SK-N-SH (cell line): Measurements from ENCODE around the gene ZW10. TPM values are rescaled to one million over a fixed set of nuclear protein-coding genes. Genes with fewer than 3 reads are reported as not detected.

Experiments
- CTCF ChIA-PET: fragments of 300-600, 350-600 bp; formaldehyde crosslinking; extraction: SDS; loops from one replicate; lab custom pipeline; 2021; lab: Yijun Ruan, JAX
- POLR2A ChIA-PET: fragments of 350-600 bp; sonication (Branson Sonifier 250); formaldehyde crosslinking; extraction: SDS; loops from one replicate; lab custom pipeline; 2020; ENCODE audit warnings: antibody characterized with exemption, inconsistent platforms; lab: Yijun Ruan, JAX
- DNase-seq: peaks from one replicate; pipeline ENCODE4 v3.0.0; 2012
- H2AFZ ChIP-seq: fragments of 200-600 bp; sonication (generic); 2 replicates; pipeline ENCODE4 v1.8.1; 2016; ENCODE audit warnings: antibody characterized with exemption, mild to moderate bottlenecking, low read depth
- H3F3A ChIP-seq: fragments of 200-600 bp; sonication (generic); replicated peaks from 2 replicates; pipeline ENCODE3; 2016; ENCODE audit warnings: antibody characterized with exemption, mild to moderate bottlenecking; ENCODE audit not compliant: insufficient read depth
- H3K27ac ChIP-seq, 2 experiments: fragments of 200-500 bp in 1 of 2; fragments of 200-600 bp in 1 of 2; sonication (Bioruptor generic) in 1 of 2; sonication (generic), shearing (Covaris generic) in 1 of 2; 2 replicates each; pipeline versions ENCODE4 v1.5.1 to v1.6.1; 2014 to 2016; ENCODE audit warnings: low read depth in 2 of 2, inconsistent platforms in 1 of 2, low read length in 1 of 2, mild to moderate bottlenecking in 1 of 2, mixed read lengths in 1 of 2
- H3K27me3 ChIP-seq: fragments of 200-600 bp; sonication (generic), shearing (Covaris generic); 2 replicates; pipeline ENCODE4 v1.6.1; 2016; ENCODE audit warnings: mixed run types; ENCODE audit not compliant: insufficient read depth
- H3K36me3 ChIP-seq, 2 experiments: fragments of 200-500 bp in 1 of 2; fragments of 200-600 bp in 1 of 2; sonication (Bioruptor generic) in 1 of 2; sonication (generic) in 1 of 2; replicated peaks in 1 of 2; 2 replicates each; pipeline versions ENCODE3 to v1.5.1; 2014 to 2016; ENCODE audit warnings: low read length in 1 of 2, mild to moderate bottlenecking in 1 of 2; ENCODE audit not compliant: insufficient read depth in 2 of 2, control insufficient read depth in 1 of 2
- H3K4me1 ChIP-seq, 2 experiments: fragments of 200-500 bp in 1 of 2; fragments of 200-600 bp in 1 of 2; sonication (Bioruptor generic) in 1 of 2; sonication (generic), shearing (Covaris generic) in 1 of 2; 2 replicates each; pipeline versions ENCODE4 v1.5.1 to v1.6.1; 2014 to 2016; ENCODE audit warnings: low read depth in 1 of 2, low read length in 1 of 2, mixed run types in 1 of 2; ENCODE audit not compliant: insufficient read depth in 2 of 2, control insufficient read depth in 1 of 2
- H3K4me2 ChIP-seq: fragments of 200-600 bp; sonication (generic), shearing (Covaris generic); 2 replicates; pipeline ENCODE4 v1.6.1; 2017; ENCODE audit warnings: mixed run types
- H3K4me3 ChIP-seq, 2 experiments: fragments of 200-500 bp in 1 of 2; fragments of 200-600 bp in 1 of 2; sonication (Bioruptor generic) in 1 of 2; sonication (generic), shearing (Covaris generic) in 1 of 2; 2 replicates each; pipeline versions ENCODE4 v1.5.1 to v1.8.1; 2014 to 2016; ENCODE audit warnings: low read depth in 2 of 2, inconsistent platforms in 1 of 2, low read length in 1 of 2, mild to moderate bottlenecking in 1 of 2, mixed read lengths in 1 of 2, moderate library complexity in 1 of 2
- H3K79me2 ChIP-seq: fragments of 200-600 bp; sonication (generic); 2 replicates; pipeline ENCODE4 v1.8.1; 2017; ENCODE audit warnings: mild to moderate bottlenecking; ENCODE audit not compliant: insufficient read depth
- H3K9ac ChIP-seq: fragments of 200-600 bp; sonication (generic); 2 replicates; pipeline ENCODE4 v1.6.1; 2017; ENCODE audit warnings: mixed run types
- H3K9me2 ChIP-seq: fragments of 200-600 bp; sonication (generic); 2 replicates; pipeline ENCODE4 v1.6.1; 2017; ENCODE audit warnings: mixed run types
- H3K9me3 ChIP-seq: fragments of 200-600 bp; sonication (generic); 2 replicates; pipeline ENCODE4 v1.6.1; 2017; ENCODE audit warnings: mixed run types, mild to moderate bottlenecking, moderate library complexity
- H4K20me1 ChIP-seq: fragments of 200-600 bp; sonication (generic); 2 replicates; pipeline ENCODE4 v1.6.1; 2017; ENCODE audit warnings: mild to moderate bottlenecking, mixed run types; ENCODE audit not compliant: insufficient read depth
- CTCF ChIP-seq: fragments of 200-600 bp; sonication (generic); IDR thresholded peaks from 2 replicates; pipeline ENCODE4 v1.6.1; 2017; ENCODE audit warnings: antibody characterized with exemption, mild to moderate bottlenecking, moderate library complexity
- ELF1 ChIP-seq: IDR thresholded peaks from 2 replicates; pipeline ENCODE4 v1.4.0; 2012
- EP300 ChIP-seq, 2 experiments: IDR thresholded peaks; 2 replicates each; pipeline versions ENCODE4 v1.4.0 to v1.6.1; 2012; ENCODE audit warnings: borderline replicate concordance in 1 of 2, low read depth in 1 of 2, low read length in 1 of 2
- RAD21 ChIP-seq: IDR thresholded peaks from 2 replicates; pipeline ENCODE4 v1.6.1; 2012; ENCODE audit warnings: mild to moderate bottlenecking, low read length
- RCOR1 ChIP-seq: fragments of 150-350 bp; IDR thresholded peaks from 2 replicates; pipeline ENCODE4 v1.6.1; 2017; ENCODE audit warnings: antibody characterized with exemption, low read length
- SMC3 ChIP-seq: IDR thresholded peaks from 2 replicates; pipeline ENCODE4 v1.6.1; 2012; ENCODE audit warnings: low read depth, low read length, improper control_type of control experiment
- WGBS: methylation state at CpG from one replicate; pipeline ENCODE4 v1.1.6; 2017; ENCODE audit warnings: low lambda C conversion rate; 5-methylcytosine and 5-hydroxymethylcytosine counted together
- polyA plus RNA-seq, 3 experiments: library from polyadenylated mRNA; depleted of rRNA; stranded (reverse); fragments of >200 nt; gene quantifications; 2 replicates each; pipeline ENCODE4 v1.2.3, GENCODE V29; 2012
- TF ChIP-seq, protein P1 (sequence below): IDR thresholded peaks from 2 replicates; pipeline ENCODE4 v1.6.1; 2012; ENCODE audit warnings: mild to moderate bottlenecking, low read depth, low read length, moderate library complexity

The ZW10 gene
- polyA plus RNA-seq, 1 of the 3 experiments (the other 2 are of a cell fraction): 6.1 TPM

DNA sequence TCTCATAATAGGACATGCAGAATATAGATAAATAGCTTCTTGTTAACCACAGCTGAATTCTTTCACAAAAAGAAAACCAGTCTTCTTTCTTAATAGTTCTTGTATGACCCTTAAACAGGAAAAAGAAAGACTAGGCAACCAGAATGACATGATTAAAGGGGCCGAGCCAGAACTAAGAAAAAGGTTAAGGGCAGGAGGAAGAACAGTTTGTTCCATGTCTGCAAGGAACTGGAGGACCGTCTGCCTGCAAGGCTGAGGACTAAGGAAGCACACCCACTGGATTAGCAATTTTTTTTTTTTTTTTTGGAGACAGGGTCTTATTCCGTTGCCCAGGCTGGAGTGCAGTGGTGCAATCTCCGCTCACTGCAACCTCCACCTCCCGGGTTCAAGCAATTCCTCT is 41.4 kb downstream of the ZW10 start (continued):
- TF ChIP-seq, protein P1, sequence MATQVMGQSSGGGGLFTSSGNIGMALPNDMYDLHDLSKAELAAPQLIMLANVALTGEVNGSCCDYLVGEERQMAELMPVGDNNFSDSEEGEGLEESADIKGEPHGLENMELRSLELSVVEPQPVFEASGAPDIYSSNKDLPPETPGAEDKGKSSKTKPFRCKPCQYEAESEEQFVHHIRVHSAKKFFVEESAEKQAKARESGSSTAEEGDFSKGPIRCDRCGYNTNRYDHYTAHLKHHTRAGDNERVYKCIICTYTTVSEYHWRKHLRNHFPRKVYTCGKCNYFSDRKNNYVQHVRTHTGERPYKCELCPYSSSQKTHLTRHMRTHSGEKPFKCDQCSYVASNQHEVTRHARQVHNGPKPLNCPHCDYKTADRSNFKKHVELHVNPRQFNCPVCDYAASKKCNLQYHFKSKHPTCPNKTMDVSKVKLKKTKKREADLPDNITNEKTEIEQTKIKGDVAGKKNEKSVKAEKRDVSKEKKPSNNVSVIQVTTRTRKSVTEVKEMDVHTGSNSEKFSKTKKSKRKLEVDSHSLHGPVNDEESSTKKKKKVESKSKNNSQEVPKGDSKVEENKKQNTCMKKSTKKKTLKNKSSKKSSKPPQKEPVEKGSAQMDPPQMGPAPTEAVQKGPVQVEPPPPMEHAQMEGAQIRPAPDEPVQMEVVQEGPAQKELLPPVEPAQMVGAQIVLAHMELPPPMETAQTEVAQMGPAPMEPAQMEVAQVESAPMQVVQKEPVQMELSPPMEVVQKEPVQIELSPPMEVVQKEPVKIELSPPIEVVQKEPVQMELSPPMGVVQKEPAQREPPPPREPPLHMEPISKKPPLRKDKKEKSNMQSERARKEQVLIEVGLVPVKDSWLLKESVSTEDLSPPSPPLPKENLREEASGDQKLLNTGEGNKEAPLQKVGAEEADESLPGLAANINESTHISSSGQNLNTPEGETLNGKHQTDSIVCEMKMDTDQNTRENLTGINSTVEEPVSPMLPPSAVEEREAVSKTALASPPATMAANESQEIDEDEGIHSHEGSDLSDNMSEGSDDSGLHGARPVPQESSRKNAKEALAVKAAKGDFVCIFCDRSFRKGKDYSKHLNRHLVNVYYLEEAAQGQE: no peak
- TF ChIP-seq RCOR1 (no peak), ELF1 (no peak), CTCF (no peak), EP300 (IDR thresholded peaks at IDR 0.05; ENCODE audit: borderline replicate concordance in 1 of 2, low read depth in 1 of 2, low read length in 1 of 2) (no peak)
- TF ChIP-seq, all 33 proteins: peak for 0

GRCh38 chr11:113730887-113731726 is 42.4 kb downstream of the ZW10 start:
- no peaks in the 10 kb centered on the region for H3K9me2 ChIP-seq
- ChIA-PET CTCF (interaction anchor here (0.5 to 5.5 kb wide), 67 partner anchors 8 to 566 kb away, joined by 3 to 66 read pairs (median 4); partner anchors contain the start of genes TTC12 and ZW10), POLR2A (interaction anchor here (0.6 to 1.1 kb wide), 2 partner anchors 8 to 417 kb away, joined by 3 read pairs; partner anchors contain the start of gene TTC12)
- no peak overlapping the region for H3K4me3 ChIP-seq
- no peaks in the 10 kb centered on the region for H3K27me3 ChIP-seq
- peak; percentile 62 for DNase-seq
- no peak overlapping the region for H3K4me2 ChIP-seq
- WGBS: 52% methylated on average over 4 of the region's 4 CpGs
- peak overlapping the region in 1 of 2 experiments; percentile 9; a peak in 1 of 4 replicates for H3K27ac ChIP-seq
- no peaks in the 10 kb centered on the region for H4K20me1 ChIP-seq
- no peaks in the 10 kb centered on the region for H3K9me3 ChIP-seq
- peaks cover 0 to 2% of the 10 kb centered on the region in 2 experiments; a peak in 2 of 4 replicates for H3K4me1 ChIP-seq
- no peak overlapping the region for H3K9ac ChIP-seq
- H2AFZ ChIP-seq: no peak overlapping the region
- TF ChIP-seq SMC3 (peak; percentile 91), CTCF (peak; percentile 57), RAD21 (peak; percentile 99)
- TF ChIP-seq, protein P1: no peak
- H3K79me2 ChIP-seq: no peaks in the 10 kb centered on the region
- no peaks in the 10 kb centered on the region for H3F3A ChIP-seq
- H3K36me3 ChIP-seq: peaks cover 28 to 35% of the 10 kb centered on the region in 2 experiments
